Measurements from ENCODE around the gene DBH. TPM values are rescaled to one million over a fixed set of nuclear protein-coding genes. Genes with fewer than 3 reads are reported as not detected.

Gene DBH
- total and polyA plus RNA-seq, 5 donors = 0.05 to 0.14 (median 0.09) TPM; not detected in 2

DNA sequence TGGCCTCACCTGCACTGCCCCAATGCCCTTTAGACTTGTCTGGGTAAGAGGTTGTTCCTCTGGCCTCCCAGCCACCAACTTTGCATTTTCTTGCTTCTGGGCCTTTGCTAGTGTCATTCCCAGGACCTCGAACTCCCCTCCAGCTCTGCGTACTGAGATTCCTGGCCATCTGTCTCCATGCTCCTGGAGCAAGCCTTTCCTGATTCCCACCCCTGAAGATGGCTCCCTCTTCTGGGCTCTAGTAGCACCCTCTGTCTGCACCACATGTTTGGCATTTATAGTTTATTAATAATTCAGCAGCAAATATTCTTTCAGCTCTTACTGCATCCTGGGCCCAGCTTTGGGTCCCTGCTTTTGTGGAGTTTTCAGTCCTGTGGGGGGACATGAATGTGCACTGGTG, 41.9 kb upstream of the DBH start:
- ATAC-seq = no peak
- Histone ChIP-seq H3K27me3 (ENCODE audit: control insufficient read depth, insufficient read depth) (no peaks in the 10 kb centered on the region), H3K4me1 (ENCODE audit: control insufficient read depth, insufficient read depth, low read length) (no peaks in the 10 kb centered on the region), H3K9me3 (ENCODE audit: control insufficient read depth, low read length) (no peaks in the 10 kb centered on the region), H3K27ac (ENCODE audit: low read length) (no peak overlapping the region), H3K4me3 (ENCODE audit: low read length) (no peak overlapping the region)
- intact Hi-C loops (cut with DNase I) = loop anchor here in 1 of 4 donors (10.0 kb wide), 1 partner anchor 80 kb away; no protein-coding TSS in a partner anchor
- DNase-seq = peak in 1 of 3 donors; percentile 1
- WGBS = 90% methylated on average over 2 of the region's 2 CpGs

DNA sequence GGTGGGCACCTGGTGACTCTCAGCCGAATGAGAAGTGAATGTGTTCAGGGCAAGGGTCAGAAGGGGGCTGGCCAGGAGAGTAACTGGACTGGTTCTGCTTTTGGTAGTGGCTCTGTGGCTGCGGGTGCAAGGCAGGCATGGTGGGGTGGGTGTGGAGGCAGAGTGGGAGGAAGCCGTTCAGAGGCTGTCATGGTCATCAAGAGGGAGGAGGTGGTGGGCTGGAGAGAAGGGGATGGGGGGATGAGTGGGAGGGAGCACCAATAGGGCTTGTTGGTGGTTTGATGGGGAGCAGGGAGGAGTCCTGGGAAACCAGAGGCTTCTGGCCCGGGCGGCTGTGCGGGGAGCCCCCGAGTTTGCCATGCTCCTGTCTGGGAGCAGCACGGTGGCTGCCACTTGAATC, 40.3 kb upstream of the DBH start:
- Histone ChIP-seq H3K27ac (ENCODE audit: low read length) (no peak overlapping the region), H3K4me3 (ENCODE audit: low read length) (no peak overlapping the region), H3K27me3 (ENCODE audit: control insufficient read depth, insufficient read depth) (no peaks in the 10 kb centered on the region), H3K4me1 (ENCODE audit: control insufficient read depth, insufficient read depth, low read length) (no peaks in the 10 kb centered on the region), H3K9me3 (ENCODE audit: control insufficient read depth, low read length) (no peaks in the 10 kb centered on the region)
- WGBS = 94% methylated on average over 8 of the region's 8 CpGs
- ATAC-seq = no peak
- DNase-seq = peak in 1 of 3 donors; percentile 36
- intact Hi-C loops (cut with DNase I) = loop anchor here in 1 of 4 donors (10.0 kb wide), 1 partner anchor 79 kb away; no protein-coding TSS in a partner anchor

DNA sequence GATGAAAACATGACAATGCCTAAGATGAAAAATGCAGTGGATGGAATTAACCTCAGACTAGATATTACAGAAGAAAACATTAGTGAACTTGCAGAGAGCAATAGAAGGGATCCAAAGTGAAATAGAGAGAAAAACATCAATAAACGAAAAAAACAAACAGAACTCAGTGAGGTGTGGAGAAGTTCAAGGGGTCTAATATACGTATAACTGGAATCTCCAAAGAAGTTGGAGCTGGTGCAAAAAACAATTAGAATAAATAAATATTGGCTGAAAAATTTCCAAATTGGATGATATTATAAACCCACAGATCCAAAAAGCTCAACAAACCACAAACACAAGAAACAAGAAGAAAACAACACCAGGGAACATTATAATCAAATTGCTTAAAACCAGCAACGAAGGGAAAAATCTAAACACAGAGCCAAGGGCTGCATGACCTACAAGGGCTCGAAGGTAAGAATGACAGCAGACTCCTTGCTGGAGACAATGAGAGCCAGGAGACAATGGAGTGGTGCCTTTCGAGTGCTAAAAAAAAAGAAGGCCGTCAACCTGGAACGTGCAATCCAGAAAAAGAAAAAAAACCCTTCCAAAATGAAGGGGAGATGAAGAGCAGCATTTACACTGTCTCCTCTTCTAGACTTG, 38.7 kb upstream of the DBH start:
- intact Hi-C loops (cut with DNase I) = loop anchor here in 1 of 4 donors (10.0 kb wide), 1 partner anchor 77 kb away; no protein-coding TSS in a partner anchor

DNA sequence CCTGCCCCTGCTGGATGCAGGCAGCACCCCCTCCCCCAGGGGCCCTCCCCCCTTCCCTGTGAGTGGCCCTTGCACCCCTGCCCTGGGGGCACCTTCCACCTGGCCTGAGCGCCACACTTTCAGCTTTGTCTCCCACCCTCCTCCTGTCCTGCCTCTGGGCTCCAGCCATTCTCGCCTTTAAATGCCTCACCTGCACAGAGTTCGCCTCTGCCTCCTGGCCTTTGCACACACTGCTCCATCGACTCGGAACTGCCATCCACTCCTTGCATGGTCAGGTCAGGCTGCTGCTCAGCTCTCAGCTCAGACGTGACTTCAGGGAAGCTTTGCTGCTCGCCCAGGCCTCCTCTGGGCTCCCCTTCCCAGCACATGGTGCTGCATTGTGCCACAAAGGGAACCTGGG, 37.2 kb upstream of the DBH start:
- H3K4me3 ChIP-seq (ENCODE audit: low read length) = no peak overlapping the region
- intact Hi-C loops (cut with DNase I) = loop anchor here in 1 of 4 donors (10.0 kb wide), 1 partner anchor 76 kb away; no protein-coding TSS in a partner anchor
- no peaks in the 10 kb centered on the region for H3K4me1 ChIP-seq (ENCODE audit: control insufficient read depth, insufficient read depth, low read length)
- no peaks in the 10 kb centered on the region for H3K27me3 ChIP-seq (ENCODE audit: control insufficient read depth, insufficient read depth)
- WGBS = 86% methylated on average over 7 of the region's 7 CpGs
- ATAC-seq (no peak), DNase-seq (peak in 1 of 3 donors; percentile 25)
- H3K9me3 ChIP-seq (ENCODE audit: control insufficient read depth, low read length) = no peaks in the 10 kb centered on the region
- no peak overlapping the region for H3K27ac ChIP-seq (ENCODE audit: low read length)

More for the DNA sequence above, 38.7 kb upstream of the DBH start:
- DNase-seq (no peak), ATAC-seq (no peak)
- Histone ChIP-seq H3K27me3 (ENCODE audit: control insufficient read depth, insufficient read depth) (no peaks in the 10 kb centered on the region), H3K4me3 (ENCODE audit: low read length) (no peak overlapping the region), H3K4me1 (ENCODE audit: control insufficient read depth, insufficient read depth, low read length) (no peaks in the 10 kb centered on the region), H3K27ac (ENCODE audit: low read length) (no peak overlapping the region), H3K9me3 (ENCODE audit: control insufficient read depth, low read length) (no peaks in the 10 kb centered on the region)
- 81% methylated on average over 7 of the region's 7 CpGs for WGBS

DNA sequence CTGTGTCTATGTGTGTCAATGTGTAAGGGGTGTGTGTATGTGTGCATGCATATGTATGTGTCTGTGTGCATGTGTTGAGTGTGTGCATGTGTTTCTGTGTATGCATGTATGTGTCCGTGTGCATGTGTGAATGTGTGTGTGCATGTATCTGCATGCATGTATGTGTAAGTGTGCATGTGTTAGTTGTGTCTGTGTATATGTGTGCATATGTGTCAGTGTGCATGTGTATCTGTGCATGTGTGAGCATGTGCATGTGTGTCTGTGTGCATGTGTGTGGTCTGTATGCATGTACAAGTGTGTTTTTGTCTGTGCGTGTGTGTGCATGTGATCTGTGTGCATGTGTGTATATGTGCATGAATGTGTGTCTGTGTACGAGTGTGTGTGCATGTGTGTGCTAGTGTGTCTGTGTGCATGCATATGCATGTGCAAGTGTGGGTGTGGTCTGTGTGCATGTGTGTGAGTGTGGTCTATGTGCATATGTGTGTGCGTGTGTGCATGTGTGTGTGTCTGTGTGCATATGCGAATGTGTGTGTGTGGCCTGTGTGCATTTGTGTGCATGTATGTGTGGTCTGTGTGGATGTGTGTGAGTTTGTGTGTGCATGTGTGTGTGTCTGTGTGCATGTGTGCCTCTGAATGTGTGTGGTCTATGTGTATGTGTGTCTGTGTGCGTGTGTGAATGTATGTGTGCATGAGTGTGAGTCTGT, 36.5 kb upstream of the DBH start:
- intact Hi-C loops (cut with DNase I) = loop anchor here in 1 of 4 donors (10.0 kb wide), 1 partner anchor 75 kb away; no protein-coding TSS in a partner anchor
- Histone ChIP-seq H3K27me3 (ENCODE audit: control insufficient read depth, insufficient read depth) (no peaks in the 10 kb centered on the region), H3K27ac (ENCODE audit: low read length) (no peak overlapping the region), H3K9me3 (ENCODE audit: control insufficient read depth, low read length) (no peaks in the 10 kb centered on the region), H3K4me3 (ENCODE audit: low read length) (no peak overlapping the region), H3K4me1 (ENCODE audit: control insufficient read depth, insufficient read depth, low read length) (no peaks in the 10 kb centered on the region)
- WGBS = 95% methylated on average over 6 of the region's 6 CpGs
- ATAC-seq (no peak), DNase-seq (peak in 1 of 3 donors; percentile 0)

DNA sequence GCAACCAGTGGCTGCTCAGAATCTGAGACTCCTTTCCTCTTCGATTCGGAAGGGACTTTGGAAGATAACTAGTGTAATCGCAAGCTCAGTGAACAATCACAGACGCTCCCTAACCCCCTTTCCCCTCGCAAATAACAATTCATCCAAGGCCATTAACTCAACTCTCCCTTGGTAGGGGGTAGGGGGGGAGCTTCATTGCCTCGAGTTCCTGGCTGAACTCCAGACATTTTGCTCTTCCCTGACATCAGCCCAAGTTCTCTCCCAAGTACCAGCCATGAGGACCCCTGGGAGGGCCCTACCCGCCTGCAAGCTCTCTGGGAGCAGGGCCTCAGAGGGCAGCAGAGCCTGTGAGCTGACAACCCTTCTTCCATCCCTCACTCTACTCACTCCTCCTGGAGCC, 35.4 kb upstream of the DBH start:
- Histone ChIP-seq H3K27ac (ENCODE audit: low read length) (no peak overlapping the region), H3K9me3 (ENCODE audit: control insufficient read depth, low read length) (no peaks in the 10 kb centered on the region), H3K27me3 (ENCODE audit: control insufficient read depth, insufficient read depth) (no peaks in the 10 kb centered on the region), H3K4me1 (ENCODE audit: control insufficient read depth, insufficient read depth, low read length) (no peaks in the 10 kb centered on the region), H3K4me3 (ENCODE audit: low read length) (no peak overlapping the region)
- 54% methylated on average over 7 of the region's 7 CpGs for WGBS
- ATAC-seq (no peak), DNase-seq (no peak)
- intact Hi-C loops (cut with DNase I) = no loop called here

DNA sequence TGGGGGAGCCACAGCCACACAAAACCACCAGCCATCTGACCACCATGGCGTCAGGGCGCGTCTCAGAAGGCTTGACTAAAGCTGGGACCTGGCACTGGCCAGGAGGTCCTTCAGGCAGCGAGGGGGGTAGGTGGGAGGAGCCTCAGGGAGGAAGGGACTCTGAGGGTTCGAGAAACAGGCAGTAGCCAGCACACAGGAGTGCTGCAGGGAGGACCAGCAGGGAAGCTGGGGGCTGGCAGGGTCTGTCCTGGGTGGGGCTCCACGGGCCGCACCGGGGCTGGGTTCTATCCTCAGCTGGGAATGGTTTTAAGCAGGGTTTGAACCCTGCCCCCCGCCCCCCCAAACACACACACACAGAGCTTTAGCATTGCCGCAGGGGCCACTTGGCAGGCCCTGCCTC, 34.4 kb upstream of the DBH start:
- WGBS = 79% methylated on average over 10 of the region's 10 CpGs
- Histone ChIP-seq H3K27me3 (ENCODE audit: control insufficient read depth, insufficient read depth) (no peaks in the 10 kb centered on the region), H3K27ac (ENCODE audit: low read length) (no peak overlapping the region), H3K4me1 (ENCODE audit: control insufficient read depth, insufficient read depth, low read length) (no peaks in the 10 kb centered on the region), H3K4me3 (ENCODE audit: low read length) (no peak overlapping the region), H3K9me3 (ENCODE audit: control insufficient read depth, low read length) (no peaks in the 10 kb centered on the region)
- DNase-seq (peak in 1 of 3 donors; percentile 21), ATAC-seq (no peak)
- intact Hi-C loops (cut with DNase I) = no loop called here

DNA sequence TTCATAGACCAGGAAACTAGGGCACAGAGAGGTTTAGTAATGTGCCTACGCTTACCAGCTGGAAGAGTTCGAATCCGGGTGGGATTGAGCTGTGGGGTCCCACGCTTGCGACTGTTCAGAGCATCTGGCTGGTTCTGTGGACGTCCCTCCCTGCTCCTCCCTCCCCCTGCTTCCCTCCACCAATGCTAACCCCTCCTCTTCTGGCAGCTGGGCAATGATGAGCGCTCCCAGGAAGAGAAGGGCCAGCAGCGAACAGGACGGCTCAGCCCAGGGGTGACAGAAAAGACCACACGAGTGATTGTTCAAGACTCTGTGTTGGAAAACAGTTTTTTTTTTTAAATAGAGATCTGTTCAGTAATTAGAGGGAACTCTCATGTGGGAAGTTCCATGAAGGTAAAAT, 33.9 kb upstream of the DBH start:
- ATAC-seq (no peak), DNase-seq (peak in 1 of 3 donors; percentile 33)
- Histone ChIP-seq H3K4me3 (ENCODE audit: low read length) (no peak overlapping the region), H3K27ac (ENCODE audit: low read length) (no peak overlapping the region), H3K27me3 (ENCODE audit: control insufficient read depth, insufficient read depth) (no peaks in the 10 kb centered on the region), H3K4me1 (ENCODE audit: control insufficient read depth, insufficient read depth, low read length) (no peaks in the 10 kb centered on the region), H3K9me3 (ENCODE audit: control insufficient read depth, low read length) (no peaks in the 10 kb centered on the region)
- intact Hi-C loops (cut with DNase I) = no loop called here
- 71% methylated on average over 10 of the region's 10 CpGs for WGBS

DNA sequence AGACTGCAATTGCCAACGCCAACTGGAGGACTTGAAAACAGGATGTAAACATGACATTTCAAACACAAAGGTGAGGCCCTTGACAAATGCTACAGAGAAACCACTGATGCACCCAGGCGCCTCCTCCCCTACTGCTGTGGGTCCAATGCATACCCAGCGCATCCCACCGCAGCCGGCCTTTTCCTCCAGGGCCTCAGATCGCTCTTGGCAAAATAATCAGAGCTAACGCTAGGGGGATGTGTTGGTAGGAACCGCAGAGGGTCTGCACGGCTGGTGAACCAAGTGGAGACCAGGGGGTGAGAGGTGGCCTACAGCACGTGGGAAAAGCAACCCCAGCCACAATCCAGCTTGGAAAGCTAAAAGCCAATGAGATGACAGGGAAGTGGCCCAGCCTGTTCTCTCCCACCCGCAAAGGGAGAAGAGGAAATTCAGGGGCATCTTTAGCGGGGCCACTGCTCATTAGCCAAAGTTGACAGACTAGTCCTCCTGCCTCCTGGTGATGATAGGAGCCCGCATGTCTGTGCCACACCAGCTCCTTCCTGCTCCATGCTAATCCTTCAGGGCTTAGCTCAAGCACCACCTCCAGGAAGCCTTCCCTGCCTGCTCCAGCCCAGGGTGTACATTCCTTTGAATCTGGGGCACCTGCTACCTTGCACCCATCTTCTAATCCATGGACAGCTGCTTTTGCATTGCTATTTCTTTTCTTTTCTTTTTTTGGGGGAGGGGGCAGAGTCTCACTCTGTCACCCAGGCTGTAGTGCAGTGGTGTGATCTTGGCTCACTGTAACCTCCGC, 32.8 kb upstream of the DBH start:
- ATAC-seq (no peak), DNase-seq (no peak)
- intact Hi-C loops (cut with DNase I) = no loop called here
- no peaks in the 10 kb centered on the region for H3K4me1 ChIP-seq (ENCODE audit: control insufficient read depth, insufficient read depth, low read length)
- no peaks in the 10 kb centered on the region for H3K27me3 ChIP-seq (ENCODE audit: control insufficient read depth, insufficient read depth)
- H3K4me3 ChIP-seq (ENCODE audit: low read length) = no peak overlapping the region
- H3K27ac ChIP-seq (ENCODE audit: low read length) = no peak overlapping the region
- no peaks in the 10 kb centered on the region for H3K9me3 ChIP-seq (ENCODE audit: control insufficient read depth, low read length)
- 50% methylated on average over 14 of the region's 14 CpGs for WGBS

DNA sequence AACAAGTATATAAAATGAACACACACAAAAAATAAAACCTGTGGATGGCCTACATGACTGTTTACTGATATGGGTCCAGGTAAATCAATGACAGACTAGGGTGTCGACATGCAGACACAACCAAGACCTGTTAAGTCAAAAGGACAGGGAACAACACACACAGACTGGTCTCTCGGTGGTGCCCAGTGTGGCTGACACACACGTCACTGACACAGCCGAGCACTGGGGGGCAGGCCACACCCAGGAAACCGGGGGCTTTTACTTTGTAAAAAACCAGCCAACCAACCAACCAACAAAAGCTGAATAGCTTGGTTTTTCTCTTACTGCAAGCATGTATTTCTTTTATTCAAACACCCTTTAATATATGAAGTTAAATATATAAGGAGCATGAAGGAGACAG, 31.9 kb upstream of the DBH start:
- DNase-seq (peak in 1 of 3 donors; percentile 33), ATAC-seq (no peak)
- no peak overlapping the region for H3K4me3 ChIP-seq (ENCODE audit: low read length)
- H3K9me3 ChIP-seq (ENCODE audit: control insufficient read depth, low read length) = no peaks in the 10 kb centered on the region
- H3K27me3 ChIP-seq (ENCODE audit: control insufficient read depth, insufficient read depth) = no peaks in the 10 kb centered on the region
- H3K4me1 ChIP-seq (ENCODE audit: control insufficient read depth, insufficient read depth, low read length) = no peaks in the 10 kb centered on the region
- intact Hi-C loops (cut with DNase I) = no loop called here
- 36% methylated on average over 5 of the region's 5 CpGs for WGBS
- no peak overlapping the region for H3K27ac ChIP-seq (ENCODE audit: low read length)

DNA sequence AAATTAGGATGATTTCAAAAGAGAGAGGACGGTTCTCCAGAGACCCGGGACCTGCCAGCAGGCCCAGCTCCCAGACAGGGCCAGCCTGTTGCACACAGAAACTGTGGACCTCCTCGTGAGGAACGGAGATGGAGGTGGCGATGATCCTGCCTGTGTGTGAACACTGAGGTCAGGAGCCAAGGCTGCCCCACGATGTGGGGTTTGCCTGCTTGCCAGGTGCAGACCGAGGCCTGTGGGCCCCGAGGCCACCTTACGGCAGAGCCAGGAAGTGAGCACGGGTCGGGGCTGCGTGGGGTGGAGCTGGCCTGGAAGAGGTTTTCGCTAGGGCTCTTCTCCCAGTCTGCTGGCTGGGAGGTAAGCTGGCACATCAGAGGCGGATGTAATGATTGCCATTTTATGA, 31.3 kb upstream of the DBH start:
- Histone ChIP-seq H3K9me3 (ENCODE audit: control insufficient read depth, low read length) (no peaks in the 10 kb centered on the region), H3K4me1 (ENCODE audit: control insufficient read depth, insufficient read depth, low read length) (no peaks in the 10 kb centered on the region), H3K27ac (ENCODE audit: low read length) (no peak overlapping the region), H3K27me3 (ENCODE audit: control insufficient read depth, insufficient read depth) (no peaks in the 10 kb centered on the region), H3K4me3 (ENCODE audit: low read length) (no peak overlapping the region)
- ATAC-seq (no peak), DNase-seq (peak in 1 of 3 donors; percentile 42)
- WGBS = 63% methylated on average over 14 of the region's 14 CpGs
- intact Hi-C loops (cut with DNase I) = no loop called here
